ENCODE data around the gene C2CD4A.
"Not testable (repeated sequence)": the region's sequence is repeated elsewhere in the genome, so short reads cannot be mapped to it uniquely, and the experiment has no call there.

The C2CD4A gene, protein sequence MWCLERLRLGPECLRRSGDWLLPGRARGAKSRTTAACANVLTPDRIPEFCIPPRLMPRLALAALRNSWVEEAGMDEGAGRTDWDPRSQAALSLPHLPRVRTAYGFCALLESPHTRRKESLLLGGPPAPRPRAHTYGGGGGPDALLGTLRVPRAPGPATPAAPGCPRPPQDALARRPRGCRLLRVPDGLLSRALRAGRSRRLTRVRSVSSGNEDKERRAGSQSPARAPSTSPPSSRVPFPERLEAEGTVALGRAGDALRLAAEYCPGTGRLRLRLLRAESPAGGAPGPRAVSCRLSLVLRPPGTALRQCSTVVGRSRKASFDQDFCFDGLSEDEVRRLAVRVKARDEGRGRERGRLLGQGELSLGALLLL

DNA sequence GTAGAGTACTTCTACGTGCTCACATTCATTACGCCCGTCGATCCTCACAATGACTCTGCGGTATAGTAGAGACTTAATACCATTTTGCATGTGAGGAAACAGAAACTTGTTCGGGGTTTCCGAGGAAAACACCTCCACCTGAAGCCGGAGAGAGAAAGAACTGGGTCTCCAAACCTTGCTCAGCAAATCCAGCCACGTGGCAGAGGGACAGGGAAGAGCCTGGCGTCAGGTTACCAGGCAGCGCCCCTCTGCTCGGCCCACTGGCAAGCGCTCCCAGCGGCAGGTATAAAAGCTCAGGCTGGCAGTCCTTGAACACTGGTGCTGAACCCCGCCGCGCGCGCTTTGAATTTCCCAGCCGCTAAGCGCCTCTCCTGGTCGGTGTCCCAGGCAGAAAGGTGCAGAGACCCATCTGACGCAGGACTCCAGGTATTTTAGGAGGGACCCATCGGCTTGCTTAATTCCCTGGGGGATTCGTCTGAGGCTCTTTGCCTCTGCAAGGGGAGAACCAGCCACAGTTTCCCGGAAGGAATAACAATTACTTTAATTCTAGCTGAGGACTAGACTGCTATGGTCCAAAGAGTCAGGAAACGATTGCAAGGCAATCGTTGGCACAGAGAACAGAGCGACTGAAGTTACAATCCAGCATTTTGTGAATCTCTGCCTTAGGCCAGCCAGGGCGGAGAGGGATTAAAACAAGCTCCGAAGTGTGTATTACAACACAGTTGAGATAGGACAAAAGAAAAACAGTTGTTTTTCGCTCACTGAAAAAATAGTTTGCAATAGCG, at the start of gene C2CD4A:
Gene C2CD4A (plus strand): TSS at position 315 of the 785 bp plus-strand sequence. CDS start 637 bp downstream, outside the sequence.
- DNase-seq: no peak

DNA sequence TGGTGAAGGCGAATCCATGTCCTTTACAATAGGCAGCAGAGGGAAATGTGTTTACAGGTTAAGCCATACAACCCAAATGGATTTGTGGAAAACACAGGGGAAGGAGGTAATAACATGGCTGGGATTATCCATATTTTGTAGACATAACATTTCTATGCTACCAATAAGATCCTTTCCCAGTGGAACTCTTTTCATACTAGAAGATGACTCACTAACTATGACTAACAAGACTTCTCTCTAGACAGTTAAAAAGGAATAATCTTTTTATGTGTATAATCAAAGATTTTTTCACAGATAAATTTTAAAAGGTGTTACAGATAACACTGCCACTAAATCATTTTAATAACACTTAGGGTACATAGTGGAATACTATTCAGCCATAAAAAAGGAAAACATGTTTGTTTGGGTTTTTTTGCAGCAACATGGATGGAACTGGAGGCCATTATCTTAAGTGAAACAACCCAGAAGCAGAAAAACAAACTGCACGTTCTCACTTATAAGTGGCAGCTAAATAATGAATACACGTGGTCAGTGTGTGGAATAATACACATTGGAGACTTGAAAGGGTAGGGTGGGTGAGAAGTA, 46.1 kb upstream of the C2CD4A start:
- DNase-seq: no peak

DNA sequence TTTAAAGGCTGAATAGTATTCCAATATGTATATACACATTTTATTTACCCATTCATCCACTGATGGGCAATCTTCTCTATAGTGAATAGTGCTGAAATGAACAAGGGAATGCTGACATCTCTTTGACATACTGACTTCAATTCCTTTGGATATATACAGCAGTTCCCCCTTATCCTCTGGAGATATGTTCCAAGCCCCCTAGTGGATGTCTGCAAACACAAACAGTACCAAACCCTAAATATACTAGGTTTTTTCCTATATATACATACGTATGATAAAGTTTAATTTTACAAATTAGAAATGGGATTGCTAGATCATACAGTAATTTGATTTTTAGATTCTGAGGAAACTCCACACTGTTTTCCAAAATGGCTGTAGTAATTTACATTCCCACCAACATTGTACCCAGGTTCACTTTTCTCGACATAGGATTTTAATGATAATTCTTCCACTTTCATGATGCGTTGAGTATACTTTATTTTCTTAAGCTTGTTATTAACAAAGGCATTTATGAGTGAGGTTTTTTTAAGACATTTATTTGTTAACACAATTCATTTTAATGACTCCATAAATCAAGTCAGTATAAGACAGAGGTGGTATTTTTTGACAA, 44.7 kb upstream of the C2CD4A start:
- no peak for DNase-seq

DNA sequence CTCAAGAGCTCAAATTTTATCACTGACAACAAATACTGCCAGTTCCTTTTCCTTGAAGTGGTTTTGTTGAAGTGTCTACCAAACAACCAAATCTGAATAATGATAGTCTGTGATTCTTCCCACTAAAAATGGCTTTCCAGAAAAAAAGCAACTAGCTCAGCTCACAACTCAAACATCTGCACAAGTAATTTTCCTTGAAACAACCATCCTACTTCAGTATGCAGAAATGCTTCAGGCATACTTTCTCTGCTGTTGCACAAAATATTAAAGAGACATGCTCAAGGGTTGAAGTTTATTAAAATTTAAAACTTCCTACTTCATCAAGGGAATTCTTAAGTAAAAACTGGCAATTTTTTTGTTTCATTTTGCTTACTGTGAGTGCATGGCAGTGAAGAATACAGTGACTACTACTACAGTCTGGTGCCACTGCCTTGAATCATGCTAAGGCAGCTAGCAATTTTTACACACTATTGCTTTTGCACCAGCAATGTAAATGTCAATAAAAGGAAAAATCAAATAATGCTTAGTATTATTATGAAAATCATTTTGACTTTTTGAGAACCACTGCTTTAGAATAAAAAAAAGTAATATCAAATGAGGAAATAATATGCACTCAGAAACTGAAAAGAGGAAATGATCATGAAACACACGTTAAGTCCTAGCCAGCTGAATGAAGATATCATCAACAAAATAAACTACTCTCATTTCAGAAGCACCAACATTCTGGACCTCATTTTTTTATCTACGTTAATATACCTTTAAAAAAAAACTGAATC, 40.1 kb upstream of the C2CD4A start:
- no peak for DNase-seq

DNA sequence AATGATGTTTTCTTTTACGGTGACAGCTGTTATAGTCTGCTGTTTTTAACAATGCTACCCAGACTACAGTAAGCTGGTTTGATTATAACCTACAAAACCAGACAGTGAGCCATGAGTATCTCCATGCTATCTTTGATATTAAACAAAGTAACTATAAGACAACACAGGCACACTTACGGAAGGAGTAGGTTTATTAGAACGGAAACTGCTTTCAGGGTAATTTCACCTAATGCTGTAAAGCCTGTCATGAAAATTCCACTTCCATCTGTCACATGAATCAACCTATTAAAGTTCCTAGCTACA, 39.6 kb upstream of the C2CD4A start:
- no peak for DNase-seq

DNA sequence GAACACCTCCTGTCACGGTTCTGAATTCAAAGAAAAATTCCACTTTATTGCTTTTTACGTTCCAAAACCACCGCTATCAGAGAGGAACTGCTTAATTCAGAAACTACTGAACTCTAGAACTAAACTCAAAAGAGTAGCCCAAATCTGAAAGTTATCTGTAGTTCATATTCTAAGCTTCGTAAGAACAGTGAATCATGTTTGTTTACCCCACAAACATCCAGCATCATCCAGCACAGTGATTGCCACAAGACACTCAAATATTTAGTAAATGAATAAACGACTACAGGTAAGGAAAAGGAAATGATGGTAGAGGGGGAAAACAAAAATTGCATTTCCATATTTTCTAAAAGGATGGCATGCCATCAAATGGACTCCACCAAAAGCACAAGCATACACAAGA, 38.9 kb upstream of the C2CD4A start:
- no peak for DNase-seq

DNA sequence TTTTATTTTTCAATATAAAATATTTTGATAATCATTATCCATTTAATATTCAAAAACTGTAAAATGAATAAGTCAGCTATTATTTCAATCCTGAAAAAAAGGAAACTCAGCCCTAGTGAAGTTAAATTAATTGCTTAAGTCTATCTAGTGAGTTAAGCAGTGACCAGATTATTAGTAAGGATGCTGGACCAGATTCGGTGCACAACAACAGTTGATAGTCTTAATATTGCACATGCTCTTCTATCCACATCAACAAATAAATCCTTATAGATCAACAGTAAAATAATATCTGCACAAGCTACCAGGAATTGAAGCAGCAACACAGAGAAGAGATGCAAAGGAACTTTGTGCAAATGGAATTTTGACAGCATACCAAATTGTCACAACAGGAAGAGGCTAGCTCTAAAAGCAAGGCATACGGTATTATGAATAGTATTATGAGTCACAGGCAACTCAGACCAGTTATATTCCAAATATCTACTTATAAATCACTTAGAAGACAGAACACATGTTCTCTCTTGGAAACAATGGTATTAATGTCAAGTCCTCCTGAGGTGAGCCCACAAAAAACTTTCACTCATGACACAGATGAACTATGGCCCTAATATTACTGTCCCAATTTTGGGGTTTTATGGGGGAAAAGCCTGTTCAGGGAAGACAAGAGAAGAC, 31.4 kb upstream of the C2CD4A start:
- no peak for DNase-seq

DNA sequence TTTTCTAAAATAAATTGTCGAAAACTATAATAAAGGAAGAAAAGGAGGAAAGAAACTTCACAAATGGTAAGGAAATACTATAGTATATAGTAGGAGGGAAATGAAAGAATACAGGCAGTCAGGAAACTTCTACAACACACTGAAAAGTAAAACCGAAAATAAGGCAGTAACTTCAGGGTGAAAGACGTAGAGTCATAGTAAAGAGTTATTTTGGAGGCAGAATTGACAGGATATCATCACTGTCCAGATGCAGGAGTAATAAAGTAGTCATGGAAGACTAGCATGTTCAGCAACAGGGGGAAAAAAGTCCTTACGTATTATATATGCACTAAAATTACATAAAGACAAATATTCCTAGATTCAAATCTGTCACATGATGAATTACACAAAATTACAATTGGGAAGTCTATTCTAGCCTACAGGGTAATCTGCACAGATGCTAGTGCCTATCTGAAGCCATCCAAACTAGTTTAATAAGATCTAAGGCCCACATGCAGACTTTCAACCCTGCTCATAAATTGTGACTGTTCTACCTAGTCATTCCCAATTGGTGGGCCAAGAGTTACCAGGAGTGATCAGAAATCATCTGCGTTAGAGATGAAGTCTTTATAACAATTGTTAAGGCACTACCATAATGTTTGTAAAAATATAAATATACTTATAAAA, 20.6 kb upstream of the C2CD4A start:
- no peak for DNase-seq

DNA sequence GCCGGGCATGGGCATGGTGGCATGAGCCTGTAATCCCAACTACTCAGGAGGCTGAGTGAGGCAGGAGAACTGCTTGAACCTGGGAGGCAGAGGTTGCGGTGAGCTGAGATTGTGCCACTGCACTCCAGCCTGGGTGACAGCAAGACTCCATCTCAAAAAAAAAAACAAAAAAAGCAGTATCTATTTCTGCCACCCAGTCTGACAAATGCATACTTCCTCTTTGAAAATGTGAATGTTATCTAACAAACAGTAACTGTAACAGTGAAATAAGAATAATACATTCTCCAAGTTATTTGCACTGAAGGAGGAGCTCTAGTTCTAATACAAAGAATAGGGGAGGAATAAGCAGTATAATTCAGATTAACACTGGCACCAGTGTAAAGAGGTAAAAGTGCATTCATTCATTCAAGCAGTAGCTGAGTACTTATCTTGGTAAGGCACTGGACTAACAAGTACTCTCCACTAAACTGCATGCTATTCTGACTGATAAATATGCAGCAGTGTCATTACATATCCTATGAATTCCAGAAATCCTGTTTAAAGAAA, 19.4 kb upstream of the C2CD4A start:
- no peak for DNase-seq

DNA sequence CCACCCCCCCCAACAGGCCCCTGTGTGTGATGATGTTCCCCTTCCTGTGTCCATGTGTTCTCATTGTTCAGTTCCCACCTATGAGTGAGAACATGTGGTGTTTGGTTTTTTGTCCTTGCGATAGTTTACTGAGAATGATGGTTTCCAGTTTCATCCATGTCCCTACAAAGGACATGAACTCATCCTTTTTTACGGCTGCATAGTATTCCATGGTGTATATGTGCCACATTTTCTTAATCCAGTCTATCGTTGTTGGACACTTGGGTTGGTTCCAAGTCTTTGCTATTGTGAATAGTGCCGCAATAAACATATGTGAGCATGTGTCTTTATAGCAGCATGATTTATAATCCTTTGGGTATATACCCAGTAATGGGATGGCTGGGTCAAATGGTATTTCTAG, 18.5 kb upstream of the C2CD4A start:
- not testable (repeated sequence) for DNase-seq

DNA sequence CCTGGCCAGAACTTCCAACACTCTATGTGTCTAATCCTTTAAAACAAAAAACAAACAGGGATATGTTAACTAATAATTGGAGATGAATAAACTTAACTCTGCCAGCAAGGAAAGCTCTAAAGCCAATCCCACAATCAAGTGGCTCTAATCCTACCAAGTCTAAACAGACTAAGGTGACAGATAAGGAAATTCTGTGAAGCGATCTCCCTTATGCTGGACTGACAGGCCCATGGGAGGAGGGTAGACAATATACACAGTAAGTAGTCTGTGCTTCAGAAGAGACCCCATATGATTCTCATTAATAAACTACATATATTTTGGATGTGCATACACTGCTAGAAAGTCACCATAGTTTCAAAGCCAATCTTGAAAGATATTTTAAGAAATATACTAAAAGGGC, 16.7 kb upstream of the C2CD4A start:
- no peak for DNase-seq

DNA sequence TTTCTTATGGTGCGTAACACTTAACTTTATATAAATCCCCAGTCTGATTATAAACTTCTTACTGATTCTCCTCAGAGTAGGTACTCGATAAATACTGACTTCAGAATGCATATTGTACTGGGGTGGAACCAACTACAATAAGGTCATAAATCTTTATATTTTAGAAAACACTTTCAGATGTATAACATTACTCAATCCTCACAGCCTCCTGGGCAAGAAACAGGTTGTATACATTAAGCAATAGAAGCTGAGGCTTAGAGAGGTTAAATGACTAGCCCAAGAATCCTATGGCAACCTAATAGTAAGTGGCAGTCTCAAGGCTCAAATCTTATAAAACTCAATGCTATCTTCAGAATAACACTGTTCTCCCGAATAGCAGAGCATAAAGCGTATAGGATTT, 15.6 kb upstream of the C2CD4A start:
- no peak for DNase-seq

DNA sequence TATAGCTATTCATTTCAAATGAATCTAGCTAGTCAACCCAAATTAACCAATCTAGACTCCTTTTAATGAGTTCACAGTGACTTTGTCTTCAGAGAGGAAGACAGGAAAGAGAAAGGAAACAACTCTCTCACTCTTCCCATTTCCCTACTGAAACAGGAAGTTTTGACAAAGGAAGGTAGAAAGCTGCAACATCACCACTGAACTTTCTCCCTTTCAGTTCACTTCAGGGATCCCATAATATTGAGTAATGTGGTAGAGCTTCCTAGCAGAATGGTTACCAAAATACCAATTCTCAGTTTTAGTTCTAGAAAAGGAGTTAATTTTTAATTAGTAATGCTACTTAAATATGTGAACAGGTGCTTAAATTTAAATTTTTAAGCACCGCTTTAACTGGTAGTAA, 14.1 kb upstream of the C2CD4A start:
- DNase-seq: no peak

DNA sequence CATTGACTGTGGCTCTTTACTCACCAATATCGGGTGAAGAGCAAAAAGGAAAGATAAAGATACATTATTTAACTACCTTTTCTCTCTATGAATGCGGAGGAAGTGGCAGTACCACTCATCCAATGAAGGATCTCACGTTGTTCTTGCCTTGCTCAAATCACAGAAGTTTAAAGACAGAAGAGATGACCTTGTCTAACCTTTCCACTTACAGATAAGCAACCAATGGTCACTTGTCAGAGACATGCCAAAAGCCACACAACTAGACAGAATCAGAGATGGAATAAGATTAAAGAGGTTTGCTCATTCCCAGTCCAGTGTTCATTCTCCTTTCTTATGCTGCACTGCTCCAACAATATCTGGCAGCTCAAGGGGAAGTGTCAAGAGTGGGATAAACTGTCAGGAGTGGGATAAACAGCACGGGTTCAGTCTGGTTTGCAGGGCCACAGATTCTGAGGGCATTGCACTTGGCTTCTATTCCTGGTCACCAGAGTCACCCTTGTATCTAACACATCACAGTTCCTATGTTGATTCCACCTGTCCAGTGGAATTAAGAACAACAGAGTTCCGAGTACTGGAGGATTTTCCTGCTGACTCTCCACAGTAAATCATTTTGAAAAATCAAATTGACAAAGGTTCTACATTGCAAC, 13.2 kb upstream of the C2CD4A start:
- DNase-seq: no peak

DNA sequence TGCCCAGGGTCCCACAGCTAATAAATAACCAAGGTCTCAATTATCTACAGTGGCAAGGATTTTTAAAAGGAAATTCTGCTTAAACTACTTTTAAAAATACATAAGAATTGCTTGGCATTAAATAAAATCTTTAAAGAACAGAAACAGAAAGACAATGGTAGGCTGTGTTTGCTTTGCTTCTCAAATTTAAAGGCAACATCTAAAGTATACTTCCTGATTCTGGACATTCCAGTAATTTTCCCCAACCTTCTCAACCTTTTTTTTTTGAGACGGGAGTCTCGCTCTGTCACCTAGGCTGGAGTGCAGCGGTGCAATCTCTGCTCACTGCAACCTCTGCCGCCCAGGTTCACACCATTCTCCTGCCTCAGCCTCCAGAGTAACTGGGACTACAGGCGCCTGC, 11.8 kb upstream of the C2CD4A start:
- DNase-seq: no peak

DNA sequence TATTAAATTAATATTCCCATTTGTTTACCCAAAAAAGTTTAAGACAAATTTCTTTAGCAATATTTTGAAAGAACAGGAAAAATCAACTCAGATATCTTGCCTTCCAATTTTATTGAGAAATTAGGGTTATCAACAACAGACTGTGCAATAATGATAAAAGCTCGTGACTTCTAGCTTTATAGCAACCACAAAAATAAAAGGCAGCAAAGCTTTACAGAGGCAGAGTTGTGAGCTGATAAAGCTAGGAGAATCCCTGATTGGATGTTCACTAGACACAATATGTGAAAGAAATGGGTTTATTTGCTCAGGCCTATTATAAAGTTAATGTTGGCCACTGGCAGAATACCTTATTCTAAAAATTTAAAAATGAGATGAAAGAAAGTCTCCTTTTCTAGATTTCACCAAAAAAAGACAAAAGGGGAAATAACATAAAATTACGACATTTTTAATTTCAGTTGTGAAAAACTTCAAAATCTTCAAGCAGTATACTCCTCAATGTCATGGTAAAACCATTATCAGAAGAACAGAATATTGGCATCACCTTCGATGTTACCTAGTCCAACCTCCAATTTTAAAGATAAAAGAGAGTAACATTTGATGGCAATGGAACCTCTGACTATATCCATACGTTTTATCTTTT, 9.3 kb upstream of the C2CD4A start:
- DNase-seq: no peak

DNA sequence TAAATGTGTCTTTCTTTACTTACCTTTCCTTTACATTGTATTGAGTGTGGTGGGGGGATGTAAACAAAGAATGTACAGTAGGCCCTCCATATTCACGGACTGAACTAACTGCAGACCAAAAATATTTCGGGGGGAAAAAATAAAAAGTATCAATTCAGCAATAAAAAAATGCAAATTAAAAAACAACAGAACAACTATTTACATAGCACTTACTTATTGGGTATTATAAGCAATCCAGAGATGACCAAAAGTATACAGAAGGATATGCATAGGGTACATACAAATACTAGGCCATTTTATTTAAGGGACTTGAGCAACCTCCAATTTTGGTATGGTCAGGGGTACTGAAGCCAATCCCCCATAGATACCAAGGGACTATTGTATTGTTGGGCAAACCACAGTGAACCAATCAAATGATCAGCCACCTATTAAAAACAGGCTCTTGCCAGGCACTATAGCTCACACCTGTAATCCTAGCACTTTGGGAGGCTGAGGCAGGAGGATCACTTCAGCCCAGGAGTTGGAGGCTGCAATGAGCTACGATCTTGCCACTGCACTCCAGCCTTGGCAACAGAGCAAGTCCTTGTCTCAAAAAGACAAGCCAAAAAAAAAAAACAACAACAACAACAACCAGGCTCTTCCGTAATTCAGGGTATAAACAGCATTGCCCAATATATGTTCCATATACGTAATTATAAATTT, 8.3 kb upstream of the C2CD4A start:
- DNase-seq: no peak

DNA sequence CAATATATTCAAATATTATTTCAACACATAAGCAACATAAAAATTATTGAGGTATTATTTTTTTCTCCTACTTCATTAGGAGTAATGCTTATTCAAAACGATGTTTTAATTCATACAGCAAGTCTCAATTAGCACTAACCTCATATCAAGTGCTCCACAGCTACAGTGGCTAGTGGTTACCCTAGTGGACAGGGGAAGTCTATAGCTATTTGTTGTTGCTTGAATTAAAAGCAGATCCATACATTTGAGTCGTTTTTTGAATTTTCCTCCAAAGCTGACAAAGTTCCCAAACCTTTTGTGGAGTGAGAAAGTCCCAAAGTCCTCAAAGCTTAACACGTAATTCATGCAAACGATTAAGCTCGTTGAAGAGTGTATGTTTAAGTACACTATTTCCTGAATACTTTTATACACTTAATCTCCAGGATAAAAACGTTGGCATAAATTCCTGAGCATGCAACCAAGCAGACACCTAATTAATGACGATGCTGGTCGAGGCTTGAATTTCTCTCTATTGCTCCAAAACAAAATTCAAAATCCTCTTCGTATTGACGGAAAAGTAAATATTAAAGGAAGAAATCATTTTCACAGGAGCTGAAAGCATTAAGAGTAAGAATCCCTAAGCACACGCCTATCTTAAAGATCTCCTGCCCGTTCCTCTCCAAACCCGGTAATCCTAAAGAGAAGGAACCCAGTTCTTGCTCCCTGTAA, 7.5 kb upstream of the C2CD4A start:
- no peak for DNase-seq

DNA sequence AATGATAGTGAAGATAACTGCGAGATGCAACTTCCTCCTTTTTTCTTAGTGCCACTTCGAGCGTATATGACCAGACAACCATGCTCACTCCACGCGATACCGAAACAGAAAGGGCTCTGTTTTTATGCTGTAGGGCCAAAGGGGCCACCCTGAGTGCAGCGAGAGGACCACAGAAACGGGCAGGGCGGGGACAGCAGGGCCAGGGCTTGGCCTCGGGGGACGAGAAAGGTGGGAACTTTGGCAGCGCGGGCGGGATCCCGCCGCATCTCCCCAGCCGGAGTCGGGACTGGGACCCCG, 7.0 kb upstream of the C2CD4A start:
- DNase-seq: no peak
